ENCODE measurements around the gene CSKMT. TPM values are rescaled to one million over a fixed set of nuclear protein-coding genes. Genes with fewer than 3 reads are reported as not detected.
"Not testable (repeated sequence)": the region's sequence is repeated elsewhere in the genome, so short reads cannot be mapped to it uniquely, and the experiment has no call there.

Gene CSKMT
- total and polyA plus RNA-seq, 4 experiments from 2014 or later: 3.0 to 32.3 (median 17.6) TPM

DNA sequence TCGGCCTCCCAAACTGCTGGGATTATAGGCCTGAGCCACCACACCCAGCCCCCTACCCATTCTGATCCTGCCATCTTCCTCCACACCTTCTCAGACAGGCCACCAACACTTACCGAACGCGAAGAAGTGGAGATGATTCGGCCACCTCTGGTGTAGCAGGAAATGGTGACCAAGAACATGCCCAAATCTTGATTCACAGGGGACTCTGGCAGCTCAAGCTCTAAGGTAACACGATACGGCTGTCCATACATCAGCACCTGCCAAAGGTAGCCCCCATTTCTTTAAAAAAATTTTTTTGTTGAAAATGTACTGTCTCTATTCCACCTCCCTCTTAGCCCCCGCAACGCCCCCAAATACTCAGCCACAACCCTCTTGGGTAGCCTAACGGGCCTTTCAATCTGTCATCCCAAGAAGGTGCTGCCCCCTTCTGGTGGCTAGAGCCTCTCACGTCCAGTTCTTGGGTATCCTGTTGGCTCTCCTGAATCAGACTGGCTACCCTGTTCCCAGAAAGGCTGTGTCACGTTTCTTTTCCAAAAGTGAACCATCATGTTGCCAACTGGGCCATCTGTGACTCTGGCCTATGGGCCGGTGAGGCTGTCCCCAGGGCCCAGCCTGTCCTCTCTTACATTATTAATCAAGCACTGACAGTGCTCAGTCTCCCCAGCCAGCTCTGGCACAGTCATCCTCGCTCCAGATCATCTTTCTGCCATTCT, 29.5 kb downstream of the CSKMT start:
- DNase-seq: peak; percentile 73 to 80 (median 74)
- peaks cover 12% of the 10 kb centered on the region in 2 donors for H3K36me3 Mint-ChIP-seq
- Histone ChIP-seq H3K4me3 (ENCODE audit: low read length in 2 of 2) (no peak overlapping the region), H3K9me3 (ENCODE audit: control insufficient read depth in 1 of 2, low read length in 2 of 2) (no peaks in the 10 kb centered on the region), H3K36me3 (ENCODE audit: insufficient read depth, low read length) (no peaks in the 10 kb centered on the region), H3K27me3 (ENCODE audit: insufficient read depth, low read length) (no peaks in the 10 kb centered on the region), H3K27ac (ENCODE audit: low read depth, low read length) (no peak overlapping the region), H3K4me1 (ENCODE audit: insufficient read depth, low read length) (no peaks in the 10 kb centered on the region)
- ChIA-PET CTCF (ENCODE audit: partially characterized antibody) (interaction anchor here (0.6 to 8.0 kb wide), 38 partner anchors 9 to 299 kb away, joined by 3 to 82 read pairs (median 4); partner anchors contain the start of genes C11orf98, CSKMT, EEF1G and INTS5), POLR2A (ENCODE audit: partially characterized antibody) (interaction anchor here (0.7 to 2.9 kb wide), 8 partner anchors 15 to 134 kb away, joined by 3 to 20 read pairs (median 5); partner anchors contain the start of genes C11orf98, CSKMT, EEF1G and HNRNPUL2)
- intact Hi-C loops (cut with micrococcal nuclease): loop anchor here (1.0 to 5.0 kb wide), 4 partner anchors 16 to 312 kb away; partner anchors contain the start of gene UBXN1
- peaks cover 5 to 7% (median 6%) of the 10 kb centered on the region in 4 donors for H3K4me1 Mint-ChIP-seq
- H3K9me3 Mint-ChIP-seq: no peaks in the 10 kb centered on the region
- H3K27ac Mint-ChIP-seq: peak overlapping the region in 4 of 7 donors; percentile 7 to 77 (median 56)
- H3K4me3 Mint-ChIP-seq: no peak overlapping the region
- no peaks in the 10 kb centered on the region for H3K27me3 Mint-ChIP-seq

DNA sequence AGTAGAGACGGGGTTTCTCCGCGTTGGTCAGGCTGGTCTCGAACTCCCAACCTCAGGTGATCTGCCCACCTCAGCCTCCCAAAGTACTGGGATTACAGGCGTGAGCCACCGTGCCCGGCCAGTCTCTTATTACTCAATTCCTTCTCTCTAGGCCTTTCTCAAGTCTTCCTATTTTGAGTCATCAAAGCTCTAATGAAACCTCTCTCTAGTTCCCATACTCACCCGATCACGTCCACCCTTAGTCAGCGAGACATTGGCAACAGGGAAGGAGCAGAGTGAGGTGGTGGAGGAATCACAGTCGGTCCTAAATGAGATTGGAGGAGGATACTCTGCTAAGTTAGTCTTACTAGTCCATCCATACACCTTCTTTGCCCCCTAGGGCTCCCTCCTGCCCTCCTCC, 37.1 kb downstream of the CSKMT start:
- Histone ChIP-seq H3K4me3 (ENCODE audit: low read length in 2 of 2) (no peak overlapping the region), H3K36me3 (ENCODE audit: insufficient read depth, low read length) (no peaks in the 10 kb centered on the region), H3K9me3 (ENCODE audit: control insufficient read depth in 1 of 2, low read length in 2 of 2) (no peaks in the 10 kb centered on the region), H3K4me1 (ENCODE audit: insufficient read depth, low read length) (peaks cover 19% of the 10 kb centered on the region), H3K27me3 (ENCODE audit: insufficient read depth, low read length) (no peaks in the 10 kb centered on the region), H3K27ac (ENCODE audit: low read depth, low read length) (no peak overlapping the region)
- H3K4me3 Mint-ChIP-seq: no peak overlapping the region
- H3K36me3 Mint-ChIP-seq: peaks cover 5 to 6% of the 10 kb centered on the region in 2 donors
- peaks cover 10 to 20% (median 15%) of the 10 kb centered on the region in 4 donors for H3K4me1 Mint-ChIP-seq
- H3K9me3 Mint-ChIP-seq: no peaks in the 10 kb centered on the region
- peak overlapping the region in 1 of 7 donors; percentile 75 for H3K27ac Mint-ChIP-seq
- ChIA-PET POLR2A (ENCODE audit: partially characterized antibody) (interaction anchor here (1.6 to 1.9 kb wide), 2 partner anchors 31 to 37 kb away, joined by 4 to 8 read pairs; partner anchors contain the start of genes C11orf98, CSKMT, LBHD1 and UQCC3), CTCF (ENCODE audit: partially characterized antibody) (interaction anchor here (0.7 to 1.5 kb wide), 6 partner anchors 21 to 308 kb away, joined by 3 to 6 read pairs (median 3); partner anchors contain the start of genes SLC3A2 and TUT1)
- intact Hi-C loops (cut with micrococcal nuclease): no loop called here
- DNase-seq: no peak
- H3K27me3 Mint-ChIP-seq: no peaks in the 10 kb centered on the region

DNA sequence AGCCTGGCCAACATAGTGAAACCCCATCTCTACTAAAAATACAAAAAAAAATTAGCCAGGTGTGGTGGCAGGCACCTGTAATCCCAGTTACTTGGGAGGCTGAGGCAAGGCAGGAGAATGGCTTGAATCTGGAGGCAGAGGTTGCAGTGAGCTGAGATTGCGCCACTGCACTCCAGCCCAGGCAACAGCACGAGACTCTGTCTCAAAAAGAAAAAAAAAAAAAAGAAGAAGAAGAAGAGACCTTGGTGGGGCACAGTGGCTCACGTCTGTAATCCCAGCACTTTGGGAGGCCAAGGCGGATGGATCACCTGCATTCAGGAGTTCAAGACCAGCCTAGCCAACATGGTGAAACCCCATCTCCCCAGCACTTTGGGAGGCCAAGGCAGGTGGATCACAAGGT, 38.8 kb downstream of the CSKMT start:
- H3K27ac Mint-ChIP-seq: peak overlapping the region in 1 of 7 donors; percentile 31
- H3K36me3 ChIP-seq (ENCODE audit: insufficient read depth, low read length); H3K4me3 ChIP-seq (ENCODE audit: low read length in 2 of 2); H3K27me3 Mint-ChIP-seq; H3K4me3 Mint-ChIP-seq; H3K27ac ChIP-seq (ENCODE audit: low read depth, low read length); H3K9me3 Mint-ChIP-seq; H3K36me3 Mint-ChIP-seq; H3K9me3 ChIP-seq (ENCODE audit: control insufficient read depth in 1 of 2, low read length in 2 of 2); DNase-seq; intact Hi-C loops (cut with micrococcal nuclease); H3K27me3 ChIP-seq (ENCODE audit: insufficient read depth, low read length); POLR2A ChIA-PET (ENCODE audit: partially characterized antibody): not testable (repeated sequence)
- peaks cover 36% of the 10 kb centered on the region for H3K4me1 ChIP-seq (ENCODE audit: insufficient read depth, low read length)
- H3K4me1 Mint-ChIP-seq: peaks cover 14 to 34% (median 25%) of the 10 kb centered on the region in 4 donors
- CTCF ChIA-PET (ENCODE audit: partially characterized antibody): interaction anchor here (1.2 to 1.5 kb wide), 3 partner anchors 10 to 161 kb away, joined by 3 to 12 read pairs (median 3); partner anchors contain the start of genes C11orf98 and CSKMT

DNA sequence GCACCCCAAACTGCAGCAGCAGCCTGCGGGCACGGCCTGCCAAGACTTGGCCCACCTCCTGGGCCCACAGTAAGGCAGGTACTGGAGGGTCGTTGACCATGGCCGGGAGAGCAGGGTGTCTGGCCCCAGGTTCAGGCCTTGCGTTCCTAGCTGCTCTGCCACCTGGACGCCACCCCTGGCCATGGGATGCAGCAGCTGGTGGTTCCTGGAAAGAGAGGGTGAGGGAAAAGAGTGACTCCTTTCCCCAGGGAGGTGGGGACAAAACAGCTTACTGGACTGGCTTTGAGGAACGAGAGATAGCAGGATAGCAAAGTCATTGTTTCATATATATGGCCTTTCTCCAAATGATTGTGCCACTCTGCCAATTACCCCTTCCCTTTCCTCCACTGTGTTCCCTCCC, 40.3 kb downstream of the CSKMT start:
- Mint-ChIP-seq H3K4me3 (peak overlapping the region; percentile 86 to 95 (median 89)), H3K36me3 (peaks cover 6 to 20% of the 10 kb centered on the region in 2 donors)
- intact Hi-C loops (cut with micrococcal nuclease): no loop called here

DNA sequence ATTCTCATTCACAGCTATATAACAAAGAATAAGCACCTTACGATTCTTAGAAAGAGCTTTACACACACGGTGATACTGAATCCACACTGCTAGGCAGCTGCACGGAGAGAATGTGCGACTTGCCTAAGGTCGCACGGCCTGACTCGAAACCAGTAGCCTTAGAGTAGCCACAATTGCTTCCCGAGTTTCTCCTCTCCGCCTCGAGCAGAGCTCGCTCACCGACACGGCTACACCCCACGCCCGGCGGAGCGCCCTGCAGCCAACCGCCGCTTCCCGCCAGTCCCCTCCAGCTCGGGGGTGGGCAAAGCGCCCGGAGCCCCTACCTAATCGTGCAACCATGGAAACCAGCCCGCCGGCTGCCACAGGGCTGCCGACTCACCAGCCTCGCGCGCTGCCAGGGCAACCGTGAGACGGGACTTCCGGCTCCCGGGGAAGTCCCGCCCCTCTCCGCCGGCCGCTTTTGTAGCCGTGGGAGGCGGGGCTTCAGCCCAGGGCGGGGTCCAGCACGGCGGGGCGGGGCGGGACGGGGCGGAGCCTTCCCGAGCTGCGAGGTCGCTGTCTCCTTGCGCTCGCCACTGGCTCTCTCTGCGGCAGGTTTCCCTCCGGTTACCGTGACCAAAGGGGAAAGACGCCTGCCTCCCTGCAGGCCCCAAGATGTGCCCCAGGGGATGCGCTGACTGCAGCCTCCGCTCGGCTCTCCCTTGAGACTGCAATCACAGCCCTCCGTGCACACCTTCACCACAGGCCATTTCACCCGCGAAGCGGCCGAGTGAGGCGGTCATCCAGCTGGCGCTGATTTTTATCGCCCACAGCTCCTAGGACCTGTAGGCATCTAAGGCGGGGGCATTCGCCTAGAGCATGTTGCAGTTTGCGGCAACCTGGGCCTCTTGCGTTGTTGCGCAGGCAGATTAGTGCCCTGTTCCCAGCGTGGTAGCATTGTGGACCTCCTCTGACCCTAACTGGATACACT, 41.1 kb downstream of the CSKMT start:
- H3K9me3 Mint-ChIP-seq: no peaks in the 10 kb centered on the region
- Histone ChIP-seq H3K4me3 (ENCODE audit: low read length in 2 of 2) (peak overlapping the region; percentile 69 to 86), H3K27me3 (ENCODE audit: insufficient read depth, low read length) (no peaks in the 10 kb centered on the region), H3K36me3 (ENCODE audit: insufficient read depth, low read length) (no peaks in the 10 kb centered on the region), H3K27ac (ENCODE audit: low read depth, low read length) (peak overlapping the region; percentile 78), H3K9me3 (ENCODE audit: control insufficient read depth in 1 of 2, low read length in 2 of 2) (no peaks in the 10 kb centered on the region), H3K4me1 (ENCODE audit: insufficient read depth, low read length) (peaks cover 50% of the 10 kb centered on the region)
- H3K36me3 Mint-ChIP-seq: peaks cover 4 to 21% of the 10 kb centered on the region in 2 donors
- H3K27me3 Mint-ChIP-seq: no peaks in the 10 kb centered on the region
- peak overlapping the region; percentile 91 to 98 (median 94) for H3K27ac Mint-ChIP-seq
- peak; percentile 90 to 95 (median 91) for DNase-seq
- CTCF ChIA-PET (ENCODE audit: partially characterized antibody): interaction anchor here (0.9 to 1.9 kb wide), 8 partner anchors 10 to 112 kb away, joined by 3 to 11 read pairs (median 4); no protein-coding TSS in a partner anchor
- intact Hi-C loops (cut with micrococcal nuclease): no loop called here
- POLR2A ChIA-PET (ENCODE audit: partially characterized antibody): interaction anchor here (0.6 to 14.3 kb wide), 33 partner anchors 10 to 1565 kb away, joined by 3 to 283 read pairs (median 6); partner anchors contain the start of genes AHNAK, B3GAT3, C11orf98 and CSKMT
- H3K4me1 Mint-ChIP-seq: peaks cover 21 to 51% (median 36%) of the 10 kb centered on the region in 4 donors
- peak overlapping the region; percentile 86 to 95 (median 89) for H3K4me3 Mint-ChIP-seq

More for the DNA sequence above, 40.3 kb downstream of the CSKMT start:
- H3K9me3 Mint-ChIP-seq: no peaks in the 10 kb centered on the region
- H3K4me3 ChIP-seq (ENCODE audit: low read length in 2 of 2): peak overlapping the region; percentile 69 to 86
- POLR2A ChIA-PET (ENCODE audit: partially characterized antibody): interaction anchor here (0.6 to 14.3 kb wide), 26 partner anchors 9 to 1566 kb away, joined by 3 to 283 read pairs (median 8); partner anchors contain the start of genes C11orf98, CSKMT, EEF1G and EML3
- H3K27me3 Mint-ChIP-seq: no peaks in the 10 kb centered on the region
- no peaks in the 10 kb centered on the region for H3K27me3 ChIP-seq (ENCODE audit: insufficient read depth, low read length)
- no peaks in the 10 kb centered on the region for H3K36me3 ChIP-seq (ENCODE audit: insufficient read depth, low read length)
- no peak for DNase-seq
- CTCF ChIA-PET (ENCODE audit: partially characterized antibody): interaction anchor here (0.9 to 1.9 kb wide), 6 partner anchors 9 to 111 kb away, joined by 3 to 11 read pairs (median 4); no protein-coding TSS in a partner anchor
- H3K4me1 ChIP-seq (ENCODE audit: insufficient read depth, low read length): peaks cover 46% of the 10 kb centered on the region
- peaks cover 21 to 48% (median 36%) of the 10 kb centered on the region in 4 donors for H3K4me1 Mint-ChIP-seq
- peak overlapping the region; percentile 91 to 96 (median 94) for H3K27ac Mint-ChIP-seq
- H3K9me3 ChIP-seq (ENCODE audit: control insufficient read depth in 1 of 2, low read length in 2 of 2): no peaks in the 10 kb centered on the region
- peak overlapping the region; percentile 78 for H3K27ac ChIP-seq (ENCODE audit: low read depth, low read length)

DNA sequence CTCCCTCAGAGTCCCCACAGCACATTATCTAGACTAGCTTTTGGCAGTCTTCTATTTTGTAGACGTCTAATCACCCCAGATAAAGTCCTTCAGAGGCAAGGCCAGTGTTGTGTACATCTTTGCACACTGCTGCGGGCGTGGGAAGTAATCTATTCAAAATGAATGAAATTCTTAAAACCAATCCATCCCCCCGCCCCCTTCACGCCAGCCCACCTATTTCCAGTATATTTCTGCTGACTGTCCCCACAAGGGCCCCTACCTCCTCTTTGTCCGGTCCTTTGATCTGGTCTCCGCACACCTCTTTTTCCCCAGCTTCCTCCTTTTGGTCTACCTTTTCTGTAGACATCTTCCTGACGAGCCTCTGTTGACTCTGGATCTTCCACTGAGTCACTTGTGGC, 41.7 kb downstream of the CSKMT start:
- H3K36me3 ChIP-seq (ENCODE audit: insufficient read depth, low read length): peaks cover 5% of the 10 kb centered on the region
- H3K27ac ChIP-seq (ENCODE audit: low read depth, low read length): peak overlapping the region; percentile 78
- Mint-ChIP-seq H3K27ac (peak overlapping the region; percentile 77 to 98 (median 84)), H3K36me3 (peaks cover 3 to 24% of the 10 kb centered on the region in 2 donors), H3K4me1 (peaks cover 21 to 51% (median 36%) of the 10 kb centered on the region in 4 donors), H3K27me3 (no peaks in the 10 kb centered on the region), H3K9me3 (no peaks in the 10 kb centered on the region), H3K4me3 (peak overlapping the region; percentile 69 to 95 (median 87))
- no peaks in the 10 kb centered on the region for H3K27me3 ChIP-seq (ENCODE audit: insufficient read depth, low read length)
- no peaks in the 10 kb centered on the region for H3K9me3 ChIP-seq (ENCODE audit: control insufficient read depth in 1 of 2, low read length in 2 of 2)
- POLR2A ChIA-PET (ENCODE audit: partially characterized antibody): interaction anchor here (0.7 to 14.3 kb wide), 29 partner anchors 10 to 1564 kb away, joined by 3 to 283 read pairs (median 6); partner anchors contain the start of genes AHNAK, B3GAT3, C11orf98 and CSKMT
- intact Hi-C loops (cut with micrococcal nuclease): no loop called here
- DNase-seq: no peak
- CTCF ChIA-PET (ENCODE audit: partially characterized antibody): interaction anchor here (1.0 to 1.9 kb wide), 5 partner anchors 11 to 80 kb away, joined by 3 to 11 read pairs (median 5); no protein-coding TSS in a partner anchor
- H3K4me1 ChIP-seq (ENCODE audit: insufficient read depth, low read length): peaks cover 50% of the 10 kb centered on the region
- H3K4me3 ChIP-seq (ENCODE audit: low read length in 2 of 2): peak overlapping the region; percentile 49 to 86

Data from CD4-positive, alpha-beta memory T cell (primary cell).